Measurements from ENCODE around the gene ZSWIM5.
A peak's percentile ranks its signal among the peaks of the same experiment; 100 is the strongest.
"Not testable (repeated sequence)": the region's sequence is repeated elsewhere in the genome, so short reads cannot be mapped to it uniquely, and the experiment has no call there.

ZSWIM5 gene

GRCh38 chr1:45016090-45016697 is 190.2 kb downstream of the ZSWIM5 start:
- no peak for DNase-seq

- no peak for DNase-seq
Measured at GRCh38 chr1:45015683-45016082, 190.7 kb downstream of the ZSWIM5 start.

GRCh38 chr1:45014321-45015028 is 191.9 kb downstream of the ZSWIM5 start:
- DNase-seq, result peak; percentile 86 to 90

- no peak for DNase-seq
Measured at GRCh38 chr1:45013551-45014209, 192.7 kb downstream of the ZSWIM5 start.

GRCh38 chr1:45012639-45013278 is 193.6 kb downstream of the ZSWIM5 start:
- peak; percentile 65 to 71 for DNase-seq

GRCh38 chr1:45011837-45012638 is 194.4 kb downstream of the ZSWIM5 start, which contains the start of gene UROD:
TSS of gene UROD (plus strand) at chr1:45012254. CDS start at chr1:45012266, 12 bp downstream.
- DNase-seq, result peak; percentile 98

GRCh38 chr1:45010855-45011811 is 195.3 kb downstream of the ZSWIM5 start, which contains the start of gene HECTD3:
TSS of gene HECTD3 (minus strand) at chr1:45011324. CDS start at chr1:45011257, 67 bp downstream.
- peak; percentile 80 to 87 for DNase-seq

GRCh38 chr1:45009956-45010854 is 196.2 kb downstream of the ZSWIM5 start:
- DNase-seq, result no peak

GRCh38 chr1:45009296-45009865 is 197.0 kb downstream of the ZSWIM5 start:
- DNase-seq, result no peak

GRCh38 chr1:45008516-45008915 is 197.9 kb downstream of the ZSWIM5 start:
- DNase-seq, result no peak

- DNase-seq, result no peak
Measured at GRCh38 chr1:45008076-45008475, 198.3 kb downstream of the ZSWIM5 start.

GRCh38 chr1:45007311-45007710 is 199.1 kb downstream of the ZSWIM5 start:
- no peak for DNase-seq

- DNase-seq, result no peak
Measured at GRCh38 chr1:45005761-45006160, 200.6 kb downstream of the ZSWIM5 start.

GRCh38 chr1:45004281-45004920 is 202.0 kb downstream of the ZSWIM5 start:
- no peak for DNase-seq

- no peak for DNase-seq
Measured at GRCh38 chr1:45003741-45004140, 202.7 kb downstream of the ZSWIM5 start.

- DNase-seq, result no peak
Measured at GRCh38 chr1:45002650-45003645, 203.5 kb downstream of the ZSWIM5 start.

- not testable (repeated sequence) for DNase-seq
Measured at GRCh38 chr1:45001576-45001975, 204.8 kb downstream of the ZSWIM5 start.

GRCh38 chr1:45001011-45001481 is 205.4 kb downstream of the ZSWIM5 start:
- DNase-seq, result peak in 1 of 2 experiments; percentile 15

Measured in Kasumi-1 (cell line).